Erythroblast (primary cell): ENCODE data around the gene ZNF487.
A peak's percentile ranks its signal among the peaks of the same experiment; 100 is the strongest.

Experiments used
- DNase-seq, 2 experiments: peaks; one replicate each; lab custom pipeline; 2025; lab: John Stamatoyannopoulos, UW
- GATA1 ChIP-seq: IDR thresholded peaks from 2 replicates; pipeline ENCODE4 v1.6.1; 2011; ENCODE audit warnings: low read depth, mild to moderate bottlenecking, control low read depth, low read length, moderate library complexity
- POLR2A ChIP-seq: IDR thresholded peaks from 2 replicates; pipeline ENCODE4 v1.6.1; 2011; ENCODE audit warnings: mild to moderate bottlenecking, low read length

Gene ZNF487

DNA sequence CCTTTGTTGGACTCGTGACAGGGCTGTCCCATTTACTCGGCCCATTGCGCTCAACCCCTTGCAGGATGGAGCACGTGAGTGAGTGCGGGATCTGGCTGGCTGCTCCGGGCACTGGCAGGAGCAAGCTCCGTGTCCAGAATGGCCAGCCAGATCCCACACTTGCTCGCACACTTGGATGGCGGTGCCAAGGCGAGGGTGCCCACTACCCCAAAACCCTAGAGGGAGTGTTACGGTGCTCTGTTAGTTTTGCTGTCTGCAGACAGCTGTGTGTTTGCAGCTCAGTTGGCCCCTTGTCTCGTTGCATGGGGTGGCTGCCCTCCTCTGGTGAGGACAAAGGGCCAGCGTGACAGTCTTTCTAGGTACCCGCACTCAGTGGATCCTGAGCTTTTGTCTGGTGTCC lies 34.2 kb downstream of the ZNF487 start:
- DNase-seq: no peak
- no peak for TF ChIP-seq POLR2A
- no peak for TF ChIP-seq GATA1

DNA sequence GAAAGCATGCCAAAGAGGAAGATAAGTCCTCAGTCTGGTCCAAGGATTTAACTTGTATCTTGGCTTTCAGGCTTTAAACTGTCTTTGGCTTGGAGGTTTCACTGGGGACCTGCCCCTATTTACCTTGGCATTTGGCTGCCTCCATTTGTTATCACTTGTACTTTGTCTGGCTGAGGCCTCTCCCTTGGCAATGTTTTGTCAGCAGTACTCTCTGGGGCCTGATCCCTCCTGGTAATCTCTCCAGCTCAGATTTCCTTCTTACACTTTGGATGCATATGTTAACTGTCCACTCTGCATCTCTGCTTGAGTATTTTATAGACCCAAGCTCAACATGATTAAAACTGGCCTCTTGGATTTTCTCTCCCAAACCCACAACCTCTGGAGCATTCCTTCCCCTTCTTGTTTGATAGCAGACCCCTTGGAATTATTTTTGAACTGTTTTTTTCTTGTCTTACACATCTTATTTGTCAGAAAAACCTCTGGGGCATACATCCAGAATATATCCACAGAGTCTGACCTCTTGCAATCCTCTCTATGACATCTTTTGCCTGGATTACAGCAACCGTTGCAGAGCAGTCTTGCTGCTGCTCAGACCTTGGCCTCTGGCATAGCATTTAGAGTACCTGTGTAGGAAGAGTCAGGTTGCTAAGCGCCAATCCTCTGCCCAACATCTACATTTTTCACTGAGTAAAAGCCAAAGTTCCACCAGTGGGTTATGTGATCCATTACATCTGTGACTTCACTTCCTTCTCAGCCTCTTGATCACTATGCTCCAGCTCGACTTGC lies 35.2 kb downstream of the ZNF487 start:
- DNase-seq: no peak
- TF ChIP-seq GATA1: no peak
- TF ChIP-seq POLR2A: no peak

- DNase-seq: no peak
- TF ChIP-seq GATA1 (no peak), POLR2A (no peak)
These were observed 42.4 kb downstream of the ZNF487 start for GRCh38 chr10:43479275-43479674.

DNA sequence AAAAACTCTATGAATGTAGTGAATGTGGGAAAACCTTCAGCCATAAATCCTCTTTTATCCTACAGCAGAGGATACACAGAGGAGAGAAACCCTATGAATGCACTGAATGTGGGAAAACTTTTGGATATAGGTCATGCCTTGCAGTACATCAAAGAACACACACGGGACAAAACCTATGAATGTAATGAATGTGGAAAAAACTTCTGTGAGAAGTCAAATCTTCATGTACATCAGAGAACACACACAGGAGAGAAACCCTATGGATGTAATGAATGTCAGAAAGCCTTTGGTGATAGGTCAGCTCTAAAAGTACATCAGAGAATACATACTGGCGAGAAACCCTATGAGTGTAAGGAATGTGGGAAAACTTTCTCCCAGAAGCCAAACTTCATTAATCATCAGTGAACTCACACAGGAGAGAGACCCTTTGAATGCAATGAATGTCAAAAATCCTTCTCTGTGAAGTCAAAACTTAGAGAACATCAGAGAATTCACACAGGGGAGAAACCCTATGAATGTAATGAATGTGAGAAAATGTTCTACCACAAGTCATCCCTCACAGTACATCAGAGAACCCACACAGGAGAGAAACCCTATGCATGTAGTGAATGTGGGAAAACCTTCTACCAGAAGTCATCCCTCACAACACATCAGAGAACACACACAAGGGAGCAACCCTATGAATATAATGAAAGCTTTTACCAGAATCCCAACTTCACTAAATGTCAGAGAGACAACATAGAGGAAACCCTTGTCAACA lies 45.6 kb downstream of the ZNF487 start:
- no peak for DNase-seq
- TF ChIP-seq GATA1 (no peak), POLR2A (no peak)

GRCh38 chr10:43491855-43492254 lies 54.9 kb downstream of the ZNF487 start:
- TF ChIP-seq POLR2A (no peak), GATA1 (no peak)
- no peak for DNase-seq

- DNase-seq: no peak
- TF ChIP-seq GATA1 (no peak), POLR2A (no peak)
These were observed 66.0 kb downstream of the ZNF487 start for GRCh38 chr10:43502931-43503330.

GRCh38 chr10:43524434-43525247 lies 87.7 kb downstream of the ZNF487 start:
- no peak for TF ChIP-seq GATA1
- no peak for TF ChIP-seq POLR2A
- DNase-seq: peak in 1 of 2 experiments; percentile 3
